NCI-H526 (cell line): ENCODE results near the gene KIAA0232.
A peak's percentile ranks its signal among the peaks of the same experiment; 100 is the strongest.
"Not testable (repeated sequence)": the region's sequence is repeated elsewhere in the genome, so short reads cannot be mapped to it uniquely, and the experiment has no call there.

Source experiments
- DNase-seq, 2 experiments: peaks; one replicate each; lab custom pipeline; 2025; lab: John Stamatoyannopoulos, UW

The KIAA0232 gene

DNA sequence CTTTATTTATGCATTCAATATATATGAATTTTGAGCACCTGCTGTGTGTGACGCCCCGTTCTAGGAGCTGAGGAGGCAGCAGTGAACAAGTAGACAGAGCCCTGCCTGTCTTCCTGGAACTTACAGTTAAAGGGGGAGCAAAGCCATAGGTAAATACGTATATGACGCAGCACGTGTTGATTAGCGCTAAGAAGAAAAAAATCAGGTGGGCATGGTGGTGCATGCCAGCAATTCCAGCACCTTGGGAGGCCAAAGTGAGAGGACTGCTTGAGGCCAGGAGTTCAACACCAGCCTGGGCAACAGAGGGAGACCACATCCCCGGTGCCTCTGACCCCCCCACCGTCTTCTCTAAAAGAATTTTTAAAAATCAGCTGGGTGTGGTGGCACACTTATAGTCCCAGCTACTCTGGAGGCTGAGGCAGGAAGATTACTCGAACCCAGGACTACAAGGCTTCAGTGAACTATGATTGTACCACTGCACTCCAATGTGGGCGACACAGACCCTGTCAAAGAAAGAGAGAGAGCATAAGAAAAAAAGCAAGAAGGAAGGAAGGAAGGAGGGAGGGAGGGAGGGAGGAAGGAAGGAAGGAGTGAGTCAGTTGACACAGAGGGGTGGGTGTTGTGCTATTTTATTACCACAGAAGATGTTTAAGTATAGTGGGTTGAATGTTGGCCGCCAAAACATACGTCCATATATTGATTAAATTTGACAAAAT lies 5.4 kb upstream of the KIAA0232 start:
- DNase-seq: no peak

DNA sequence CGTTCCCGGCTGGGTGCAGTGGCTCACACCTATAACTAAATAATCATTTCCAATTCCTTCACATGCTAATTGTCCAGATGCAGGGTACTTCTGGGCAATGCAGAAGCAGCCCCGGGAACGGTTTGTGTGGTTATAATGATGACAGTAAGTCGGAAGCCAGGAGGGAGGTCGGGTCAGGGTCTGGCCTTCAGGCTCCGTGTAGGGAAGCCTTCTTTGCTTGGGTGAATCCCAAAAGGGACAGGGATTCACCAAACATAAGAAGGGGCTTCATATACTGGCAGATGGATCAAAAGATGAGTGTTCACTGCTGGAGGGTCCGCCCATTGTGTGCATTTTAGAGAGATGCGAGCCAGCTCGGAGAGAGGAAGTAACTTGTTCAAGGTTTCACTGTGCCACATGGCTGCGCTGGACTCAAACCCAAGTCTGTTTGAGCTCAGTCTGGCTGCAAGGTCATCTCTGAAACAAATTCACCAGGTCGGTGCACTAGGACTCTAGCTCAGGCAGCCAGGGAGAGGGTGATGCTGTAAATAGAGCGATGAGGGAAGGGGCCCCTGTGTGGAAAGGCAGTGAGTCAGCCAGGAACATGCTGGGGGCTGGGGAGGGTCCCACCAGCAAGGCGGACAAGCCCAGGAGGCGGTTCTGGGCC lies 4.8 kb upstream of the KIAA0232 start:
- DNase-seq: no peak

- no peak for DNase-seq
Observed at GRCh38 chr4:6778435-6778834, 4.1 kb upstream of the KIAA0232 start.

- peak; percentile 90 to 91 for DNase-seq
Observed at GRCh38 chr4:6779667-6780565, 2.6 kb upstream of the KIAA0232 start.

- DNase-seq: no peak
Observed at GRCh38 chr4:6781113-6781512, 1.4 kb upstream of the KIAA0232 start.

DNA sequence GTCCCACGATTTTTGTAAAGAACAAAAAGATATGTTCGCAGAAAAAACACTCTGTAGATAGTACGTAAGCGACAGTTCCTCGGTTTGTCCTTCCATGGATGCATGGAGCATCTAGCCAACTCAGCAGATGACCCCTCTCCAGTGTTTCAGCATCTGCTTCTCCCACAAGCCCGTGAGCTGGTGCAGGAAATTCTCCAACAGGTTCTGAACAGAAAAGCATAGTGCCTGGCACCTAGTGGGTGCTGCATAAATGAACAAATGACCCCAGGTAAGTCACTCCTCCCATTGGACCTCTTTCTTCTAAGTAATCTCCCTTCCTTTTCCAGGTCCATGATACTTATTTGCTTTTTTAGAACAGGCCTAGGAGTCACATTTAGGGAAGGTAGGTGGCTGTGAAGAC lies 966 bp upstream of the KIAA0232 start:
- DNase-seq: peak in 1 of 2 experiments; percentile 14

- DNase-seq: no peak
Observed at GRCh38 chr4:6782846-6783110, 251 bp downstream of the KIAA0232 start.

DNA sequence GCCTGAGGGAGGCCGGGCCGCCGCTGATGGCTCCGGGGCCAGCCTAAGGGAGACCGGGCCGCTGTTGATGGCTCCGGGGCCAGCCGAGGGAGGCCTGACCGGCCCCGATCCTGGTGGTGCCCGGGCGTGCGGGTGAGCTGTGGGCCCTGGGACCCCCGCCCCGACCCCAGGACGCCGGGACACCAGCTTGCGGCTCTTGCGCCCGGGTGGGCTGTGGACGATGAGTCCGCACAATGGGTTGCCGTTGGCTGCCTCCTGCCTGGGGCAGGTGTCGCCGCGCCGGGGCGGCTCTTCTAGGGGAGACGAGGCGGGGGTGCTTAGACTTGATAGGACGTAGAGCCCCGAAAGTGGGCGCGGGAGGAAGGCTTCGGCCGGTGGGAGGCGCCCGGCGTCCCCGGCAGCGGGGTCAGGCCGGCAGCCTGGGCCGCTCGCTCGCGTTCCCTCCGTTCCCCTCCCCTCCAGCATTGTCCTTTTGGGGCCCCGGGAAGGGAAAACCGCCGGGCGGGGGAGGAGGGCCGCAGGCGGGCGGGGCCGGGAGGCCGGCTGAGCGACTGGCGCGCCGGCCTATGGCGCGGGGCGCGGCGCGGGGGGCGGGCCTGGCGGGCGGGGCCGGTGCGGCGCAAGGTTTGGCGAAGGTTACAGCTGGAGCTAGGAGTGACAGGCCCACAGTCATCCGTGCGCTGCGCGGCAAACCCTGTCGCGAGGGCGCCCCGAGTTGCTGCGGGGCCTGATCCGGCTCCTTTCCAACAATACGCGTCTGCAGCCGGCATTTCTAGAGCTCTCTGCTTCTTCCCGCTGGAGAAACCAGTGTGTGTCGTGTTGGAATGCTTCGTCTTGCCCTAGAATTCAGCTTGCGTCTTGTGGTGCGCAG lies 819 bp downstream of the KIAA0232 start:
- DNase-seq: peak; percentile 71 to 94

DNA sequence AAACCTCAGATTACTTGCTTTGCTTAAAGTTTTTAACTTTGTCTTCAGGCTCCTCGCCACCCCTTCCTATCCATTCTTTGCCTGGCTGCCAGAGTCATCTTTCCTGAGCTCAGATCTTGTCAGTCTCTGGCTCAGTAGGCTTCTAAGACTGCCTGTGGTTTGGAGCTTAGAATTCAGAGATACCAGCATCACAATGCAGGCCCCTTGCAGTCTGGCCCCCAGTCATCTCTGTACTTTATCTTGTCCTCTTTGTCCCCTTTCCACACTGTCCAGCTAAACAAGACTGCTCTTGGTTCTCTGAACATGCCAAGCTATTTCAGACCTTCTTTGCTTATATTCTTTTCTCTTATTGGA lies 3.0 kb downstream of the KIAA0232 start:
- DNase-seq: no peak

DNA sequence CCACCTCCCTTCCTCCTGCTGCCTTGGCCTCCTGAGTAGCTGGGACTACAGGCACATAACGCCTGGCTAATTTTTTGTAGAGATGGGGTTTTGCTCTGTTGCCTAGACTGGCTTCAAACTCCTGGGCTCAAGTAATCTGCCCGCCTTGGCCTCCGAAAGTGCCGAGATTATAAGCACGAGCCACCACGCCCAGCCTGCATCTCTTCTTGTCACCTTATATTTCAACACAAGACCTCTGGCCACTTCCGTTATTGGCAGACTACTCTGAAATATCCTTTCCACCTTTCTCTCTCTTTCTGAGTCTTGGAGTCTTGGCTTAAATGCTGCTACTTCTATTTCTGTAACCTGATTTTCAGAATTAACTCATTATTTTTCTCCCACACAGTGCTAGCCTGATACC lies 5.6 kb downstream of the KIAA0232 start:
- no peak for DNase-seq

DNA sequence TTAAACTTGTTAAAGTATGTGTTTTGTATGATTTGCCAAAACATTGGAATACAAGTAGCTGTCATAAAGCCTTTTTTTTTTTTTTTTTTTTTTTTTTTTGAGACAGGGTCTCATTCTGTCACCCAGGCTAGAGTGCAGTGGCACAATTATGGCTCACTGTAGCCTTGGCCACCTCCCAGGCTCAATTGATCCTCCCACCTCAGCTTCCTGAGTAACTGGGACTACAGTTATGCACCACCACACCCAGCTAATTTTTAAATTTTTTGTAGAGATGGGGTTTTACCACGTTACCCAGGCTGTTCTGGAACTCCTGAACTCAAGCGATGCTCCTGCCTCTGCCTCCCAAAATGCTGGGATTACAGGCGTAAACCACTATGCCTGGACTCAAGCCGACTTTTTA lies 8.7 kb downstream of the KIAA0232 start:
- not testable (repeated sequence) for DNase-seq

DNA sequence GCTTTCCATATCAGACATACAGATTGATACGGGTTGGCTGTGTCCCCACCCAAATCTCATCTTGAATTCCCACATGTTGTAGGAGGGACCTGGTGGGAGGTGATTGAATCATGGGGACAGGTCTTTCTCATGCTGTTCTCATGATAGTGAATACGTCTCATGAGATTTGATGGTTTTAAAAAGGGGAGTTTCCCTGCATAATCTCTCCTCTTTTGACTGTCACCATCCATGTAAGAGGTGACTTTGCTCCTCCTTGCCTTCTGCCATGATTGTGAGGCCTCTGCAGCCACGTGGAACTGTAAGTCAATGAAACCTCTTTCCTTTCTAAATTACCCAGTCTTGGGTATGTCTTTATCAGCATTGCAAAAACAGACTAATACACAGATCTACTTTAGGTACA lies 9.3 kb downstream of the KIAA0232 start:
- not testable (repeated sequence) for DNase-seq

GRCh38 chr4:6794189-6794588 lies 11.7 kb downstream of the KIAA0232 start:
- no peak for DNase-seq

DNA sequence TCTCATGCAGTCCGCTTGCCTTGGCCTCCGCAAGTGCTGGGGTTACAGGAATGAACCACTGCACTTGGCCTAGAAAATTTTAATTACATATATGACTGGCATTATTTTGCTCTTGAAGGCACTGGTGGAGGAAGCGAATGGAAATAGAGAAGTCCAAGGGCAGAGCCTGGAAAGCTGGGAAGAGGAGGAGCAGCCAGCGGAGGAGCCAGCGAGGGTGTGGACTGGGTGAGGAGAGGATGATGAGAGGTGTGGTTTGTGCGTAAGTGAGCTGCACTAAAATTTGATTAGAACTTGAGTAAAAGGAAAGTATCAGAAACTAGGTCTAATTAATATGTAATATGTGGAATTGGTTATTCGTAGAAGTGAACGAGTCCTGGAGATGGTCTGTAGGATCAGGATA lies 13.3 kb downstream of the KIAA0232 start:
- DNase-seq: no peak

- DNase-seq: not testable (repeated sequence)
Observed at GRCh38 chr4:6797368-6797767, 14.8 kb downstream of the KIAA0232 start.

DNA sequence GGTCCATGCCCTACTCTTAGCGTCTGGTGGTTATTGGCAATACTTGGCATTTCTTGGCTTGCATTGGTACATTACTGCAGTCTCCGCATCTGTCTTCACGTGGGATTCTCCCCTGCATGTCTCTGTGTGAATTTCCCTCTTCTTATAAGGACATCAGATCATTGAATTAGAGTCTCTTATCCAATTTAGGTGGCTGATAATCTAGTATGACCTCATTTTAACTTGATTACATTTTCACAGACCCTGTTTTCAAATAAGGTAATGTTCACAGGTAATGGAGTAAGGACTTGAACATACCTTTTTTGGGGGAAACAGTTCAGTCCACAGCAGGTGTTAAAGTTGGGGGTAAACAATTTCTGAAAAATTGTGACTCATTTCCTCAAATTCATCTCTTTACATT lies 16.6 kb downstream of the KIAA0232 start:
- no peak for DNase-seq

DNA sequence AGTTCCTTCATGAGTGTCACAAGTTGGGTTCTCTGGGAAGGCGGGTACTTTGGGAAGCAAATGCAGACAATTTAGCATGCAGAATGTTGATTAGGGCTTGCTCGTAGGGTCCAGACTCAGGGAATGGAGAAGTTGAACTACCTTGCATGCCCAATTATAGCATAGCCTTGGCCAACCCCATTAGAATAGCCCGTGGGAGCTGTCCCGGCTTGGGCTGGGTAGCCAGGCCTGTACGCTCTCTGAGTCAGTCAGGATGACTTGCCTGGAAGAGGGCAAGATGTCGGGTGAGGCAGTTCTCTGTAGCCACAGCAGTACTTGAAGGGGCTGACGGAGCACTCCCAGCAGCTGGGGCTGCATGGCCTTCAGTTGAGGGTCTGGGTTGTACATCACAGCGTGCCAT lies 19.5 kb downstream of the KIAA0232 start:
- DNase-seq: no peak

GRCh38 chr4:6802626-6803025 lies 20.1 kb downstream of the KIAA0232 start:
- no peak for DNase-seq

DNA sequence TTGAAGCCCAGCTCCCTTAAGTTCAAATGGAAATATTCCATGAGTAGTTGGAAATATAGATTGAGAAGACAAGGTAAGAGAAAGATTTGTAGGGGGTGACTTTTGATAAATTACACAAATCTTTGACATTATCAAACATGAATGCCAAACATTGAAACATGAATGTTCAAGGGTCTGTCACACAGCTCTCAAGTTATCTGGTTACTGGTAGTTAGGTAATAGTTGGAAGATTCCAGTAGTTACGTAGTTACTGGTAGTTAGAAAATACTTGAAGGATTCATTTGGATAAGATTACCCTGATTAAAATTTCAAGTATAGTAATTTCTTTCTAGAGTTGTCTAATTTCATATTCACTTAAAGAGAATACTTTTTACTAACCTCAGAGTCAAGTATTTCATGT lies 20.7 kb downstream of the KIAA0232 start:
- DNase-seq: no peak

GRCh38 chr4:6804082-6804752 lies 21.7 kb downstream of the KIAA0232 start:
- no peak for DNase-seq

- DNase-seq: no peak
Observed at GRCh38 chr4:6806924-6807626, 24.5 kb downstream of the KIAA0232 start.
